ENCODE measurements around the gene DENND11.
A peak's percentile ranks its signal among the peaks of the same experiment; 100 is the strongest.

Gene DENND11, protein sequence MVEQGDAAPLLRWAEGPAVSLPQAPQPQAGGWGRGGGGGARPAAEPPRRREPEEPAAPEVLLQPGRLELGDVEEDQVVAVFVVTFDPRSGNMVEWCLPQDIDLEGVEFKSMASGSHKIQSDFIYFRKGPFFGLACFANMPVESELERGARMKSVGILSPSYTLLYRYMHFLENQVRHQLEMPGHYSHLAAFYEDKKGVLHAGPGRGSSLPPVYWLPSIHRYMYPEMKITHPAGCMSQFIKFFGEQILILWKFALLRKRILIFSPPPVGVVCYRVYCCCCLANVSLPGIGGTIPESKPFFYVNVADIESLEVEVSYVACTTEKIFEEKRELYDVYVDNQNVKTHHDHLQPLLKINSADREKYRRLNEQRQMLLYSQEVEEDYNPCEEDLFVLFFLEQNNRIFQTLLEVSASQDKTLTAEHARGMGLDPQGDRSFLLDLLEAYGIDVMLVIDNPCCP

DNA sequence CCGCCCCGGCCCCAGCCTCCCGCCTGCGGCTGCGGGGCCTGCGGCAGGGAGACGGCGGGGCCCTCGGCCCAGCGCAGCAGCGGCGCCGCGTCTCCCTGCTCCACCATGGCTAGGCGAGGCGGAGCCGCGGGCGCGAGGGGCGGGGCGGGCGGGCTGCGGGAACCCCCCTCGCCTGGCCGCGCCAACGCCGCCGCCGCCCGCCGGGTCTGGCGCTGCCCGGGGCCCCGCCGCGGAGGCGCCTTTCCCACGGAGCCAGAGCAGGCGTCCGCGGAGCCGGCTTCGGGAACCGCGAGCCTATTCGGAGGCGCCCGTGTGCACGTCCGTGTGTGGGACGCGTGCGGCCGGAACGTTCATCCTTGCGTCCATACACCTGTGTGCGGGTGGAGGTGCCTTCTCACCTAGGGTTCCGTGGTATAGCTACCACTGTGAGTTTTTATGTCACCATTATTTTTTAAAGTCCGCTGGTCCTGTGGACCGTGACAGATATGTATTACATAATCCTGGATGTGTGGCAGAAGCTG, at the start of gene DENND11:
DENND11 (minus strand) TSS at position 120 of the 521 bp plus-strand sequence; CDS start at position 107, 13 bp downstream.
- no peak for DNase-seq (ENCODE audit: low read depth)

DNA sequence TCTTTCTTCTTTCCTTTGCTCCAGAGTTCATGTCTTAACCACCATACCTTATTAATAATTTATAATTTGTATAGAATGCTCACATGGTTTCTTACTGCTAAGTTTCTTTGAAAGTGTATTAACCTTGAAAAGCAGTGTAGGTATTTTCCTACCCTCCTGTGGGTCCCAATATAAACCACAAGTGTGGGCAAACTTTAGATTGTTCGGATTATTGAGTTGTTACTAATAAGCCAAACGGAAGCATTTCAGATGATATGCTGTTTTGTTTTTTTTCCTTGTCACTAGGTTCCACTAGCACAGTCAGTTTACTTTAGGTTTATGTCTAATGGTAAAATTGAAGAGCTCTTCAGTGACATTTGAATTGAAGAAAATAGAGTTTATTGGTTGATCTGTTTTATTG, 46.4 kb upstream of the DENND11 start:
- no peak for DNase-seq (ENCODE audit: low read depth)

DNA sequence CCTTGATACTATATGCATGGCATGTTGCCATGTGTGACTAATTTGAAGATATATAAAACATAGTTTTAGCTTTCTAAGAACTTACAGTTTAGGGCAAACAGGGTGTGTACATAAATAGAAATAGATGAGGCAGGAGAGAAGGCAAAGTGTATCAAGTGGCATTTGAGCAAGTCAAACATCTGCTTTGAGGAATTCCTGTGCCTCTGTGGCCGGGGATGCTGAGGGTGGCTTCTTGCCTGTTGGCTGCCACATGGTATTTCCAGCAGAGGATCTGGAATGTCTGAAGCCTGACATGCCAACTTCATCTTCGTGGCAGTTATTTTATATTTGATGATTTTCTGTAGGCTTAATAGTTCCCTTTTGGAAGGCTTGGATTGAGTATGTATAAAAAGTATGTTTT, 42.2 kb upstream of the DENND11 start:
- DNase-seq (ENCODE audit: low read depth) = no peak

DNA sequence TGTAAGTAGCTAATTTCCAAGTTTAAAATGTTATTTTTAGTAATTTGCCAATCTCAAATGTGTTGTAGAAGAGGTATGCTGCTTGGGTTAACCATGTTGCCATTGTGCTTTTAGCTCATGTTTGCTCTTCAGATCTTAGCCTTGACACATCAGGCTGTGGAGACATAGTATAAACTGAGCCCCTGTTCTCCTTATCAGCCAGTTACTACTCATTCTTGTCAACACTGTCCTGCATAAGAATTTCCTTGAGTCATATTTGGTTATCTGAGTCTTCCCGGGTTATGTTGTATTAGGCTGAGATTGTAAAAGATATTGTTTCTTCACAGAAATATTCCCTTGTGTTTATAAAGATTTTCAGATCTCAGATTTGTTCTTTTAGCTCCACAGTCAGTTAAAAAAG, 40.3 kb upstream of the DENND11 start:
- DNase-seq (ENCODE audit: low read depth) = no peak

DNA sequence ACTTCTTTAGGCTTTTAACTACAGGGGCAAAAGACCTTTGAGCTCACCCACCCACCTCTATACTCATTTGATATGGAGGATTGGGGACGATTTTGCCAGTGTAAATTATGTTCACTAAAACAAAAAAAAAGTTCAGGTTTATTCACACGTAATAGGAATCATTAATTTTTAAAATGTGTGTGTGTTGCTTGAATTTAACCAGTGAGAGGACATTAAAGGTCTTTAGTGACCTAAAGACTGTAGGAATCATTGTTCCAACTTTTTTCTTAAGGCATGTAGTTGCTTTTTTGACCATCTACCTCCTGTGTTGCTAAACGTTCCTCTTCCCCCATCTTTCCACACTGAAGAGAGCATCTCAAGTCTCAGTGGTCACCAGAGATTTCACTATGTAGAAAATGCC, 37.3 kb upstream of the DENND11 start:
- no peak for DNase-seq (ENCODE audit: low read depth)

DNA sequence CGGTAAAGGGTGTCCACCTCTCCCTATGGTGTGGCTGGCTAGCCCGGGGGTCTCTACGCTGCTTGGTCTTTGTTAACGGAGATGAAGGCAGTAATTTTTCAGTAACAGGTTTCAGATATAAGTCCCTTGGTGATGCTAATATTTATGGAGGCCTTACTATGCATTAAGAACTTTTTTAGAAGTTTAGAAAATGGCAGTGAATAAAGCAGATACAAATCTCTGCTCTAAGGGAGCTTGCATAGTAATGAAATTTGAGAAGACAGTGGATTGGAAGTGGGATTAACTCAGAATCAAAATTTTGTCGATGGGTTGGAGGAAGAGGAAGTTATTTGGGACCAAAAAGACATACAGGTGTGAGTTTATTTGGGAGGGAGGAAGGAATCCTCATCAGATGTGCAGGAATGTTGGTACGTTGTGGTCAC, 36.6 kb upstream of the DENND11 start:
- no peak for DNase-seq (ENCODE audit: low read depth)

DNA sequence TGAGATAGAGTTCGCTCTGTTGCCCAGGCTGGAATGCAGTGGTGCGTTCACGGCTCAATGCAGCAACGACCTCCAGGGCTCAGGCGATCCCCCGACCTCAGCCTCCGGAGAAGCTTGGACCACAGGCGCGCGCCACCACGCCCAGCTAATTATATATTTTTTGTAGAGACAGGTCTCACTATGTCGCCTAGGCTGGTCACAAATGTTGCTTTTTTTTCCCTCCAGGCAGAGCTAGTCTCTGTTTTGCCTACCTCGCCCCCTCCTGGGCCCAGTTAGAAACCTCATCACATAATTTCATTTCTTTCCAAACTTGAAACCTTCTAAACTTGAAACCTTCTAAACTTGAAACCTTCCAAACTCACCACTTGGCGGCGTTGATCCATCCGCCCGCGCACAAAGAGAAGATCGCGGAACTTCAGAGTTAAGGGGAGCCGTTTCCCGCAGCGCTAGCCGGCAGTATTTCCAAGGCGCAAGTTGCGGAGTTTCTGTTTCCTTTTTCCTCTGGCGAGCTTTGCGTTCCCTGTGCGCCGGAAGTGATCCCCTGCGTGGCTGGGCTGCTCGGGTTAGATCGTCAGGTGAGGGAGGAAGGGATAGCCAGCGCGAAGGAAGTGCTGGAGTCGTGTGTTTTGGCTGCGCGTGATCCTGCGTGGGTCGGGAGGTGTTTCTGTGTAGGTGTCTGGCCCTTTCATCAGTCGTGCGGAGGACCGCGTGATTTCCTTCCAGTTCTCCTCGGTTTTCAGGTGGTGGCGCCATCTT, 36.0 kb upstream of the DENND11 start, which contains the start of gene SSBP1:
SSBP1 (plus strand) TSS at position 523 of the 756 bp plus-strand sequence. CDS start 809 bp downstream, outside the sequence.
- DNase-seq (ENCODE audit: low read depth) = peak; percentile 77

DNA sequence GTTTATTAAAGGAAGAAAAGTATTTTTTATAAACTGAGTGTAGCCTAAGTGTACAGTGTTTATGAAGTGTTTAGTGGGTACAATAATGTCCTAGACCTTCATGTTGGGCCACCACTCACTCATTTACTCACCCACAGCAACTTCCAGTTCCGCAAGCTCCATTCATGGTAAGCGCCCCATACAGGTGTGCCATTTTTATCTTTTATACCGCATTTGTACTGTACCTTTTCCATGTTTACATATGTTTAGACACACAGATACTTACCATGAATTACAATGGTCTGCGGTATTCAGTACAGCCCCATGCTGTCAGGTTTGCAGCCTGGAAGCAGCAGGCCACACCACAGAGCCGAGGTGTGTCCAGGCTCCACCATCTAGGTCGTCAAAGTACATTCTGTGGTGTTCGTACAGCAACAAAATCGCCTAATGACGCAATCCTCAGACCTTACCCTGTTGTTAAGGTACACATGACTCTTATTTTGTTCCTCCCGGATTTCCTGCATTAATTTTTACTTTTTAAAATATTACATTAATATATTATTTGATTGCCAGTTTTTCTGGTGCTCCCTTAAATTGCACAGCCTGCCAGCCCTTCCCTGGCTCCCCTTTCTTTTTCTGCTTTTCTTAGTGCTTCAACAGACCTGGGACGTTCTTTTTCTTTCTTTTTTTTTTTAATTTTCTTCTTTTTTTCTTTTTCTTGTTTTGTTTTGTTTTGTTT, 35.3 kb upstream of the DENND11 start:
- no peak for DNase-seq (ENCODE audit: low read depth)

DNA sequence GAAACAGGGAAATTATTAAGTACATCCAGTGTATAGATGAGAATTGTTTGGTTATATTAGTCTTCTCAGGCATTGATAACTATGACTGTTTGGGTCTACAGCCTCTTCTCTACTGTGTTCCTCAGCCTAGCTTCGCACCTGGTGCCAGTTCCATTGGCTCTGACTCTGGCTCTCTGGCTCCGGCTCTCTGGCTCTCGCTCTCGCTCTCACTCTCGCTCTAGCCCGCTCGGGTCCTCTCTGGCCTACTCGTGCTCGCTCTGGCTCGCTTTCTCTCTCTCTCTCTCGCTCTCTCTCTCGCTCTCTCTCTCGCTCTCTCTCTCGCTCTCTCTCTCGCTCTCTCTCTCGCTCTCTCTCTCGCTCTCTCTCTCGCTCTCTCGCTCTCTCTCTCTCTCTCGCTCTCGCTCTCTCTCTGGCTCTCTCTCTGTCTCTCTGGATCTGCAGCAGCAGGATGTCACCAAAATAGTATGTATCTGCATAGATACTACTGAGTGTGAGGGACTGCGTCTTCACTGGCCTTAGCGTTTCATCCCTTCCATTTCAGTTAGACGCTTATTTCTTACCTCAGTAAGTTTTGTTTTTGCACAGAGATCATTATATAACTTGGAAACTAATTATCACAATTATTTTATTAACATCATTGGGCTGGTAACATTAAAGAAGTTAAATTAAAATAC, 29.6 kb upstream of the DENND11 start:
- no peak for DNase-seq (ENCODE audit: low read depth)

DNA sequence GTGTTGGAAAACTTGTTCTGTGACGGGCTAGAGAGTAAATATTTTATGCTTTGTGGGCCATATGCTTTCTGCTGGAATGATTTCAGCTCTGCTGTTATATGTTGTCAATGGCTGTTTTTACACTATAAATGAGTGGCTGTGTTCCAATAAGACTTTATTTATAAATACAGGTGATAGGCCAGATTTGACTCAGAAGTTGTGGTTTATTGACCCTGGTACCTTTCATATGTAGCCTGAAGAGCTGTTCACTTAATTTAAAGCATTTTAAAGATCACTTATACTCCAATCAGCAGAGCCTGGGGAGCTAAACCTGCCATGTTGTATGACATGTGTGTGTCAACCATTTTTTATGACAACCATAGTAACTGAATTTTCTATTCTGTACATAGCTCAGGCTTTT, 27.1 kb upstream of the DENND11 start:
- no peak for DNase-seq (ENCODE audit: low read depth)

DNA sequence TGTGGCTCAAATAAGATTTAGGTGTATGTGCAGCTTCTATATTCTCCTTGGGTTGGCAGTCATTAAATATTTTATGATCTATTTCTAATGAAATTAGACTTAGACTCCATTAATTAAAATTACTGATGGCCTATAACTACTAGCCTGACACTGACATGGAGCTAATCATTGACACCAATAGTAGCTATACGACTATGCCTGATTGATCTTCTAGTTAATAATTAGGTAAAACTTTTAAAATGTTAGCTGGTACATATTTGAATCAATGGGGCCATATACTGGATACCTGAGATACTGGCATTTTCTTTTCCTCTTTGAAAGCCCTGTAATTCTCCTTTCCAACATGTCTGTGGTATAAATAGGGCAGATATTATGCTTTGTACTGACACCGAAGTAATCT, 20.6 kb upstream of the DENND11 start:
- no peak for DNase-seq (ENCODE audit: low read depth)

DNA sequence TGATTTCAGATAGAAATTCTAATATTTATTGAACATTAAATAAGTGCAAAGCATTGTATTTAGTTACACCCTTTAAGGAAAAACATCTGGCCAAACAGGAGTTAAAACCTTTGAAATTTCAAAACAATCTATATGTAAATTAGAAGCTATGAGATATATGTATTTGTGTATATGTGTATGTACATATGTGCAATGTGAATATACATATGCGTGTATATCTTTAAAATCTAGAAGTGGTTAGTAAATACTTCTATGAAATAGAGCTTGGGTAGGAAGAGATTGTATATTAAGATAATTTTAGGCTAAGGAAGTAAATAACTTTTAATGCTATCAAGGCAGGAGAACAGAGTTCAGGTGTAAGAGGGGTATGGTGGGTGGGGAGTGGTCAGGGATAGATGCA, 15.5 kb upstream of the DENND11 start:
- no peak for DNase-seq (ENCODE audit: low read depth)

DNA sequence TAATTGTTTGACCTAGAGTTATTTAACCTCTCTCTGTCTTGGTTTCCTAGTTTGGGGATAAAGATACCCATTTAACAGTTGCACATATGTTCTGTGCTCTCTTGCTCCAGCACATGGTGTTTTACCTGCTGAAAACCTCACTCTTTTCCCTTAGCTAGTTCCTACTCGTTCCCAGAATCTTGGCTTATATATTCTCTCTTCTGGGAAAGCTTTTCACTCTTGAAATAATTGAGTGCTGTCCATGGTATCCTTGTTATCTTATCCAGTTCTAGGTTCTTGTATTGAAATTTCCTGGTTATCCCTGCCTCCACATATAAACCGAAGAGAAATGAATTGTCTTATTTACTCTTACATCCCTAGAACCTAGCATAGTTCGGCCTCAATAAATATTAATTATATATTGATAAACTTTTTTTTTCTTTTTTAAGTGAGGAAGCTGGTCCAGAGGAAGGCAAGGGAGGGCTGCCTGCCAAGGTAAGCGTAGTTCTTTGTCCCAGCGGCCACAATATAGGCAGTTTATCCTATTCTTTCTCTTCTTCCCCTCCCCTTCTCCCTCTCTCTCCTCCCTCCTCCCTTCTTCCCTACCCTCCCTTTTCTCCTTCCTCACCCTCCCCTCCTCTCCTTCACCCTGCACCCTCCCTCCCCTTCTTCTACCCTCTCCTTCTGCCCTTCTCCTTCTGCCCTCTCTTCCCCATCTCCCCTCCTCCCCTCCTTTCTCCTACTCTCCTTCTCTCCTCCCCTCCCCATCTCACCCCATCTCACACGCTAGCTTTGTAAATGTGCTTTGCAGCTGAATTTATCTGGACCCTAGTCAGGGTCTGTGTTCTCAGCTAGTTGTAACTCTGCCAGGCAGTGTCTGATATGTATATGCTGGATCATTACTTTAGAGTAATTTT, 14.1 kb upstream of the DENND11 start:
- no peak for DNase-seq (ENCODE audit: low read depth)

DNA sequence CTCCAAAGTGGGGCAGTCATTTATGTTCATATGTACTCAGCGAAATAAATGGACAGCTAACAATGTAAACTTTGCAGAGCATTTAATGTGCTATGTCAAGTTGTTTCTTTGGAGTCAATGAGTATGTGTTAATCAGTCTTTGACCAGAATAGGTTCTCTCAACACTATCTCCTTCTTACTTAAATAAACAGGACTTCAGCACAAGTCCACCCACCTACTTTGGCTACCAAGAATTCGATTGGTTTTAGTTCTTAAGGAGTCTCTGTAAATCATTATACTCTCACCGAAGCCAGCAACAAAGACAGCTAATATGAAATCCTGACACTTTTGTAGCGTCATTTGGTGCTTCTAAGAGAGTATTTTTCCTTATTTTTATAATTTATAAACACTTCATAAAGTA, 13.1 kb upstream of the DENND11 start:
- DNase-seq (ENCODE audit: low read depth) = no peak

DNA sequence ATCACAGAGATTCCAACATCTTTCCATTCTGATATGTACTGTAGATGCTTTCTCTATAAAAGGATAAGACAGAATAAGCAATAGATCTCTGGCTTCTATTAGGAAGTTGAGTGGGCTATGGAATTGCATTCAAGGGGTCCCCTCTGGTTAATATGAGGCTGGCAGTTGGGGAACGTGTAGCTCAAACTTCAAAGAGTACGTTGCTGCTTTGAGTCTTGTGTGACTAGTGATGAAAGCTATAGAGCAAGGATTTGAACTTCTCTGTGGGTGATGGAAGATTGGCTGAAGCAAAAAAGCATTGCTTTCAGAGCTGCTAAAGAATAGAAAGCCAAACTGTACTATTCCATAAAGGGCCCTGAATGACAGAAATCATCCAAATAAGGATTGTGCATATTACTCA, 12.6 kb upstream of the DENND11 start:
- DNase-seq (ENCODE audit: low read depth) = no peak

DNA sequence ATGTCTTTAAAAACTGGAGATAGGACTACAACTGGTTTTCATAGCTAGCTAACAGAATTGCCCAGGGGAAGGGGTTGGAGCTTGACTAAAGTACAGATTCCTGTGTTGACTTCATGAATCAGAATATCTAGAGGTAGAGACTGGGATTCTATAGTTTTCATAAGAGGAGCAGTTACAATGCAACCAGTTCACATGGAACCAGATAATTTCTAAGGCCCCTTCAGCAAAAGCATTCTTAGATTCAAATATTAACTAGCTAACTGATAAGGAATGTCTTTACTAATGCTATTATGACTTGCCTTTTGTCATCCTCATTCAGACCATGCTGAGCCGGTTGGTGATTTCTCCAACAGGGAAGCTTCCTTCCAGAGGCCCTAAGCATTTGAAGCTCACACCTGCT, 11.9 kb upstream of the DENND11 start:
- DNase-seq (ENCODE audit: low read depth) = no peak

DNA sequence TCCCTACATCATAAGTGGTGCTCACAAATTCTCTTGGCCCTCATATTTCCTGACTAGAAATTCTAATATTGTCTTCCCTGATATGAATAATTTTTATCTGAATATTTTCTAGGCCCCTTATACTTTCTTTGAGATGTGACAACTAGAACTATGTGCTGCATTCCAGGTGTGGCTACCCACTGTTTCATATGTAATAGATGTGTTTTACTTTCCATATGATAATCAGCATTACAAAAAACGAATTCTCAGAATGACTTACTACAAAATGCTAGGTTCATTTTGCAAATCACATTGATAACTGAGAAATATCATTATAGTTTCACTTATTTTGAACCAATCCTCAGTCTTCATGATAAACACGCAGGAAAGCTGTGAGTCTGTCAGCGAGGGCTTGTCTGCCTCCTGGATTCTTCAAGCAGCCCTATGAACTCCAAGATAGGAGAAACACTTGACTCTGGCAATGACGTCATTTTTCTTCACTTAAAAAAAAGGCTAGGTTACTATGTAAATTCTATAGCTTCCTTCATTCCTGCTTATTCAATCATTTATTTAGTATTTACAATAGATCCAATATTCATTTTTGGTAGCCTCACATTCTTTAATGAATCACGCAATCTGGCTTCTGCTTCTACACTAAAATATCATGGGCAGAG, 10.8 kb upstream of the DENND11 start:
- DNase-seq (ENCODE audit: low read depth) = no peak

DNA sequence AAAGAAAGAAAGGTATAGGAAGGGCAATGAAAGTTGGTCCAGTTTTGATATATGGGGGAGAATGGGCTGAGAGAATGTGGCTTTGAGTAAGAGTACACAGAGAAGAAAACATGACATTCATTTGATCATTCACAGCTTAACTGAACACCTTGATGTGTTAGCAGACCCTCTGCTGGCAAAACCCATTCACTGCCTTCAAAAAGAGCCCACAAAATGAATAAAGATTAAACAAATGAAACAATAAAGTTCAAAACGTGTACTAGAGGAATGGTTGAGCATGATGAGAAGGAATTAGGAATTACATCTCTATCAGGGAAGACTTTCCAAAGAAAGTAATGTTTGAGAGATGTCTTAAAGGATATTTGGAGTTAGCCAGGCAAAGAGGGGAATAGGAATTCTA, 8.3 kb upstream of the DENND11 start:
- no peak for DNase-seq (ENCODE audit: low read depth)

DNA sequence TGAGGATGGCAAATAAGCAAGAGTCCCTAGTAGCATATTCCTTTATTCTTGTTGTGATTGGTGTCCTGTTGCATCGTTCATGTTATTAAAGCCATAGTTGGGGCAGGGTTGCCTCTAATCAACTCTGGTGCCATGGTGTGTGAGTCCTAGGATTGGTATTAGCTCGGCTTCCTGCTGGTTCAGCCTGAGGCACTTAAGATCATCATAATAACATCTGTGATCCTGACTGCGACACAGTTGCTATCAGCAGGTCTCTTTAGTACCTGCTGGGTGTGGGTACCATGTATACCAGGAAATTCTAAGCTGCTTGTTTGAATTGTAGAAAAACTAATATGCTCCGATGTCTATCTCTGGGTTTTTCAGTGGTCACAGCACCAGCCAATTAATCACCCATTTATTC, 7.8 kb upstream of the DENND11 start:
- DNase-seq (ENCODE audit: low read depth) = no peak

DNA sequence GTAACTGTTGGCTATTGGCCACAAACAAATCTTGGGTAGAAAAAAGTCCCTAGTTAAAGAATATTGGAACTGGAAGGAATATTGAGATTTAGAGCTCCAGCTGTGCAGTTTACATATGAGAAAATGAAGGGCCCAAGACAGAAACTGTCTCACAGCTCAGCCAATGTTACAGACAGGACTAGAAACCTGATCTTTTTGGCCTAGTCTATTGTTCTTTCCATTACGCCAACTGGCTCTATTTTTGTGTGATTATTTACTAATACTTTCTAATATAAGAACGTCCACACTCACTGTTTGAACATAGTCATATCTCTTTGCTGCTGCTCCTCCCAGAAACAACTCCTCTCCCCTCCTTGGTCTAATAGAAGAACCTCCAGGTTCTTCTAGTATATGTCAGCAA, 7.4 kb upstream of the DENND11 start:
- DNase-seq (ENCODE audit: low read depth) = no peak
